Spleen (tissue), 7 donors: Measurements from ENCODE around the gene ERBB4.

Experiments
- CTCF ChIP-seq, 11 experiments: fragments of 200-600 bp in 7 of 11; fragments of 450-650 bp in 4 of 11; sonication (generic) in 4 of 11; IDR thresholded peaks in 8 of 11; conservative IDR thresholded peaks in 3 of 11; 1 replicate in 7 of 11; 2 replicates in 4 of 11; pipeline versions ENCODE4 v1.4.0 to v1.8.0; 2016 to 2021; ENCODE audit warnings: antibody characterized with exemption in 11 of 11, inconsistent platforms in 4 of 11, mild to moderate bottlenecking in 1 of 11
- POLR2A ChIP-seq, 3 donors: fragments of 450-650 bp; IDR thresholded peaks; one replicate each; pipeline ENCODE4 v1.5.1; 2017; ENCODE audit warnings: antibody characterized with exemption in 3 of 3, mild to moderate bottlenecking in 1 of 3
- donor health status: DM: no; HTN: no; CAD: no; lungs with moderate emphysema.
- donor health status: DM: no; HTN: no; CAD: no.
- donor health status: DM: no; HTN: no; CAD: no.

GRCh38 chr2:212549463-212549862 is 10.9 kb upstream of the ERBB4 start:
- no peak for TF ChIP-seq POLR2A (IDR thresholded peaks at IDR 0.05)
- no peak for TF ChIP-seq CTCF (IDR thresholded peaks at IDR 0.05 in 8 of 11, conservative IDR thresholded peaks at IDR 0.05 in 3 of 11)
